C4-2B (cell line): ENCODE results near the gene CYP26B1.

Experiments
- CTCF ChIP-seq: fragments of 450-650 bp; conservative IDR thresholded peaks from 2 replicates; pipeline ENCODE4 v1.5.1; 2017; ENCODE audit warnings: mild to moderate bottlenecking
- ZFX ChIP-seq: fragments of 450-650 bp; IDR thresholded peaks from 2 replicates; pipeline ENCODE4 v1.6.1; 2017

- no peak for TF ChIP-seq CTCF
- no peak for TF ChIP-seq ZFX
These were observed 1.0 kb downstream of the CYP26B1 start for GRCh38 chr2:72146347-72147302.
